Liver (tissue), 9 donors: Measurements from ENCODE around the gene PPP1R26. TPM values are rescaled to one million over a fixed set of nuclear protein-coding genes. Genes with fewer than 3 reads are reported as not detected.

Experiments used
- DNase-seq: peaks from one replicate; pipeline ENCODE4 v3.0.0-alpha.2; 2017; ENCODE audit warnings: low spot score
- H3K27ac ChIP-seq, 2 donors: one replicate each; pipeline ENCODE4 v1.7.0; 2013; ENCODE audit warnings: inconsistent platforms in 2 of 2, low read length in 2 of 2, control low read depth in 1 of 2, low read depth in 1 of 2, mild to moderate bottlenecking in 1 of 2
- H3K27me3 ChIP-seq, 4 donors: one replicate each; pipeline versions ENCODE4 v1.6.1 to v1.7.0; 2013; ENCODE audit warnings: low read length in 3 of 4, inconsistent platforms in 1 of 4, mild to moderate bottlenecking in 1 of 4, moderate library complexity in 1 of 4; ENCODE audit not compliant: control insufficient read depth in 4 of 4, insufficient read depth in 4 of 4
- H3K36me3 ChIP-seq, 4 donors: one replicate each; pipeline versions ENCODE4 v1.6.1 to v1.7.0; 2013; ENCODE audit warnings: low read length in 3 of 4, mild to moderate bottlenecking in 3 of 4, low read depth in 1 of 4, moderate library complexity in 1 of 4; ENCODE audit not compliant: control insufficient read depth in 4 of 4, insufficient read depth in 3 of 4
- H3K4me1 ChIP-seq, 4 donors: one replicate each; pipeline versions ENCODE4 v1.6.1 to v1.7.0; 2013; ENCODE audit warnings: low read length in 3 of 4, mild to moderate bottlenecking in 3 of 4, moderate library complexity in 1 of 4; ENCODE audit not compliant: control insufficient read depth in 4 of 4, insufficient read depth in 4 of 4
- H3K4me3 ChIP-seq, 3 donors: one replicate each; pipeline versions ENCODE4 v1.6.1 to v1.7.0; 2013; ENCODE audit warnings: low read length in 3 of 3, control low read depth in 1 of 3, low read depth in 1 of 3, mild to moderate bottlenecking in 1 of 3
- H3K9ac ChIP-seq, 2 donors: one replicate each; pipeline ENCODE4 v1.7.0; 2013; ENCODE audit warnings: low read length in 2 of 2, mild to moderate bottlenecking in 2 of 2, moderate library complexity in 2 of 2, control low read depth in 1 of 2, low read depth in 1 of 2
- H3K9me3 ChIP-seq, 4 donors: one replicate each; pipeline versions ENCODE4 v1.6.1 to v1.7.0; 2013; ENCODE audit warnings: low read length in 3 of 4; ENCODE audit not compliant: control insufficient read depth in 4 of 4
- CTCF ChIP-seq: fragments of 150-350 bp; IDR thresholded peaks from 2 replicates; pipeline ENCODE4 v1.5.1; 2017; ENCODE audit warnings: improper control_type of control experiment, low read depth, low read length; ENCODE audit not compliant: missing input control
- EGR1 ChIP-seq, 2 donors: IDR thresholded peaks; 2 replicates each; pipeline ENCODE4 v1.6.1; 2016 to 2018; ENCODE audit warnings: antibody characterized with exemption in 2 of 2, low read depth in 2 of 2
- FOXA1 ChIP-seq: IDR thresholded peaks from 2 replicates; pipeline ENCODE4 v1.6.1; 2016; ENCODE audit warnings: antibody characterized with exemption
- FOXA2 ChIP-seq: IDR thresholded peaks from 2 replicates; pipeline ENCODE4 v1.6.1; 2016; ENCODE audit warnings: antibody characterized with exemption
- GABPA ChIP-seq, 2 donors: IDR thresholded peaks in 1 of 2; conservative IDR thresholded peaks in 1 of 2; 2 replicates each; pipeline ENCODE4 v1.6.1; 2016; ENCODE audit warnings: antibody characterized with exemption in 2 of 2, mild to moderate bottlenecking in 1 of 2, moderate library complexity in 1 of 2
- HNF4A ChIP-seq, 2 donors: conservative IDR thresholded peaks; 2 replicates each; pipeline ENCODE4 v1.6.1; 2016; ENCODE audit warnings: antibody characterized with exemption in 2 of 2, mild to moderate bottlenecking in 2 of 2
- HNF4G ChIP-seq: IDR thresholded peaks from 2 replicates; pipeline ENCODE4 v1.6.1; 2016; ENCODE audit warnings: antibody characterized with exemption
- JUND ChIP-seq, 2 donors: IDR thresholded peaks; 2 replicates each; pipeline ENCODE4 v1.6.1; 2016; ENCODE audit warnings: antibody characterized with exemption in 2 of 2
- NR2F2 ChIP-seq: IDR thresholded peaks from 2 replicates; pipeline ENCODE4 v1.6.1; 2016; ENCODE audit warnings: antibody characterized with exemption
- RAD21 ChIP-seq, 2 donors: IDR thresholded peaks; 2 replicates each; pipeline ENCODE4 v1.6.1; 2016; ENCODE audit warnings: antibody characterized with exemption in 2 of 2, mild to moderate bottlenecking in 2 of 2
- REST ChIP-seq: IDR thresholded peaks from 2 replicates; pipeline ENCODE4 v1.6.1; 2016; ENCODE audit warnings: antibody characterized with exemption, mild to moderate bottlenecking
- RXRA ChIP-seq, 2 donors: IDR thresholded peaks; 2 replicates each; pipeline ENCODE4 v1.6.1; 2017 to 2018; ENCODE audit warnings: antibody characterized with exemption in 2 of 2, mild to moderate bottlenecking in 1 of 2
- SP1 ChIP-seq: IDR thresholded peaks from 2 replicates; pipeline ENCODE4 v1.6.1; 2018; ENCODE audit warnings: antibody characterized with exemption, mild to moderate bottlenecking
- TAF1 ChIP-seq: conservative IDR thresholded peaks from 2 replicates; pipeline ENCODE4 v1.6.1; 2016; ENCODE audit warnings: antibody characterized with exemption, mild to moderate bottlenecking
- YY1 ChIP-seq: IDR thresholded peaks from 2 replicates; pipeline ENCODE4 v1.6.1; 2016; ENCODE audit warnings: antibody characterized with exemption, mild to moderate bottlenecking
- WGBS: extraction: QIAGEN DNeasy Blood & Tissue Kit; methylation state at CpG from one replicate; pipeline ENCODE4 v1.1.7; 2013; 5-methylcytosine and 5-hydroxymethylcytosine counted together
- polyA plus RNA-seq, 2 donors: library from polyadenylated mRNA; stranded (reverse) in 1 of 2; unstranded in 1 of 2; fragments of 200-250 nt in 1 of 2; fragments of >200 nt in 1 of 2; fragmentation: Nextera tagmentation in 1 of 2; extraction: Ambion mirVana in 1 of 2; gene quantifications; one replicate each; pipeline versions ENCODE4 v1.2.1 to v1.2.3, GENCODE V29; 2013 to 2015
- total RNA-seq, 2 donors: library from RNA; depleted of rRNA; stranded (reverse); fragments of >200 nt; gene quantifications; one replicate each; pipeline ENCODE4 v1.2.3, GENCODE V29; 2014
- TF ChIP-seq, protein P1 (sequence below): IDR thresholded peaks from 2 replicates; pipeline ENCODE4 v1.6.1; 2016; ENCODE audit warnings: antibody characterized with exemption
- TF ChIP-seq, protein P2 (sequence below): IDR thresholded peaks from 2 replicates; pipeline ENCODE4 v1.6.1; 2016; ENCODE audit warnings: antibody characterized with exemption
- TF ChIP-seq, protein P3 (sequence below): IDR thresholded peaks from 2 replicates; pipeline ENCODE4 v1.6.1; 2016; ENCODE audit warnings: antibody characterized with exemption
- donor health status: healthy.
- donor health status: healthy.
- donor health status: healthy.
- donor health status: healthy.
- donor health status: healthy.

Gene PPP1R26
- total and polyA plus RNA-seq, 4 donors, result 1.5 to 9.5 (median 4.2) TPM

DNA sequence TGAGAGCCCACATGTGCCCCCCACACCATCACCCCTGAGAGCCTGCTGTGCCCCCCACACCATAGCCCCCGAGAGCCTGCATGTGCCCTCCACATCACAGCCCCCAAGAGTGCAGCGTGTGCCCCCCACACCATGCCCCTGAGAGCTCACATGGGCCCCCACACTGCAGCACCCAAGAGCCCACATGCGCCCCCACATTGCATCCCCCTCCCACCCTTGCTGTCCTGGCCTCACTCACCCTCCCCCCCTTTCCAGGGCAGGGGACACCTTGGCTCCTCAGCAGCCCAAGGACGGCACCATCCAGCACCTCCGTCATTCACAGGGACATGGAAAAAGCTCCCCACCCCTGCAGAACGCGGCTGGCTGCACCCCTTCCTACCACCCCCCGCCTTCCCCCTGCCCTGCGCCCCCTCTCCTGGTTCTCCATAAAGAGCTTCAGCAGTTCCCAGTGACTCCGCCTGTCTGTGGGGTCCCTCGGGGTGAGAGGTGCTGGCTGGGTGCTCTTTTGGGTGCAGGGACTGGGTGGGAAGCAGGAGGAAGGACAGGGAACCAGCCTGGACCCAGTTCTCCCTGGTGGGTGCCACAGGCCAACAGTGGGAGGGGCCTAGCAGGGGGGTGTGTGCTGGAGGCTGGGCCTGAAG lies 46.6 kb downstream of the PPP1R26 start:
- 73% methylated on average over 11 of the region's 11 CpGs for WGBS
- DNase-seq, result no peak
- TF ChIP-seq, protein P1, sequence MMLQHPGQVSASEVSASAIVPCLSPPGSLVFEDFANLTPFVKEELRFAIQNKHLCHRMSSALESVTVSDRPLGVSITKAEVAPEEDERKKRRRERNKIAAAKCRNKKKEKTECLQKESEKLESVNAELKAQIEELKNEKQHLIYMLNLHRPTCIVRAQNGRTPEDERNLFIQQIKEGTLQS, result no peak
- TF ChIP-seq CTCF (no peak), JUND (IDR thresholded peaks at IDR 0.05) (no peak), SP1 (no peak)
- H3K27me3 ChIP-seq, result peaks cover 0 to 6% (median 2%) of the 10 kb centered on the region in 4 donors
- H3K9me3 ChIP-seq, result peaks cover 0 to 2% (median 0%) of the 10 kb centered on the region in 4 donors
- H3K27ac ChIP-seq, result no peak overlapping the region
- H3K9ac ChIP-seq, result no peak overlapping the region
- no peak overlapping the region for H3K4me3 ChIP-seq
- no peaks in the 10 kb centered on the region for H3K36me3 ChIP-seq
- no peaks in the 10 kb centered on the region for H3K4me1 ChIP-seq

DNA sequence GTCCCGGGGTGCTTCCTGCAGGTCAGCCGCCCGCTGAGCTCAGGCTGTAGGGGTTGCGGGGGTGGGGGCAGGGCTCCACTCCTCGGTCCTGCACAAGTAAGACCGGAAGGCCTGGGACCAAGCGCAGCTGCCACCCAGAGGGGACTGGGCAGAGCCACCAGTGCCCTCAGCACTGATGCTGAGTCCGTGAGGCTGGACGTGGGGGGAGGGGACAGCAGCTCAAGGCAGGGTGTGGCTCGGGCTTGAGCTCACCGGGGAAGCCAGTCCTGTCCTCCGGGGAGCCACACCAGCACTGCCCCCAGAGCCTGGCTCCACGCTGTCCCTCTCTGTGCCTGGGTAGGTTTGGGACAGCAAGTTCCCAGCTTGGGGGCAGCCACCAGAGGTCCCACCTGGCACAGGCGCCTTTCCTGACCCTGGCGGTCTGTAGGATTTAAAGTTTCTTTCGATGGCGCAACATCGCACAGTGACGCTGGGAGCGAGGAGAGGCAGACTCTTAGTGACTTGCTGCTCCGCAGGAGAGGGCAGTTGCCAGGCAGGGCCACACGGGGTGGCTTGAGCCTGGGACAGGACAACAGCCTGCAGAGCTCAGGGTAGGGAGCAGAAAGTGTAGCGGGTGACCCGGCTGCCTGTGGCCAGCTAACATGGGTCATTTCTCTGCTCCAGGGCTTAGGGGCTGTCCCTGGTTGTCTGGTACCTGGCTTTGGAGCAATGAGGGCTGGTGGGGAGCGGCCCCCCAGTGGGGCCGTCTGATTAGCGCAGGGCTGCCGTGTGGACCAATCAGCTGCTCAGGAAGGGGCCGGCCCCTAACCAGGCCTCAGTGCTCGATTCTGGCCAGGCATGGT lies 47.4 kb downstream of the PPP1R26 start:
- Histone ChIP-seq H3K9ac (no peak overlapping the region), H3K9me3 (peaks cover 0 to 2% (median 0%) of the 10 kb centered on the region in 4 donors), H3K27me3 (peaks cover 0 to 6% (median 2%) of the 10 kb centered on the region in 4 donors), H3K4me3 (no peak overlapping the region), H3K36me3 (no peaks in the 10 kb centered on the region), H3K4me1 (no peaks in the 10 kb centered on the region), H3K27ac (no peak overlapping the region)
- TF ChIP-seq JUND (IDR thresholded peaks at IDR 0.05) (no peak), REST (no peak), HNF4G (no peak), RXRA (IDR thresholded peaks at IDR 0.05) (no peak), RAD21 (IDR thresholded peaks at IDR 0.05) (no peak), CTCF (no peak), FOXA2 (no peak), NR2F2 (no peak), EGR1 (IDR thresholded peaks at IDR 0.05; ENCODE audit: low read depth in 2 of 2) (no peak), TAF1 (no peak), HNF4A (conservative IDR thresholded peaks at IDR 0.05) (no peak), FOXA1 (no peak), SP1 (no peak), YY1 (no peak), GABPA (IDR thresholded peaks at IDR 0.05 in 1 of 2, conservative IDR thresholded peaks at IDR 0.05 in 1 of 2) (no peak)
- TF ChIP-seq, protein P2, sequence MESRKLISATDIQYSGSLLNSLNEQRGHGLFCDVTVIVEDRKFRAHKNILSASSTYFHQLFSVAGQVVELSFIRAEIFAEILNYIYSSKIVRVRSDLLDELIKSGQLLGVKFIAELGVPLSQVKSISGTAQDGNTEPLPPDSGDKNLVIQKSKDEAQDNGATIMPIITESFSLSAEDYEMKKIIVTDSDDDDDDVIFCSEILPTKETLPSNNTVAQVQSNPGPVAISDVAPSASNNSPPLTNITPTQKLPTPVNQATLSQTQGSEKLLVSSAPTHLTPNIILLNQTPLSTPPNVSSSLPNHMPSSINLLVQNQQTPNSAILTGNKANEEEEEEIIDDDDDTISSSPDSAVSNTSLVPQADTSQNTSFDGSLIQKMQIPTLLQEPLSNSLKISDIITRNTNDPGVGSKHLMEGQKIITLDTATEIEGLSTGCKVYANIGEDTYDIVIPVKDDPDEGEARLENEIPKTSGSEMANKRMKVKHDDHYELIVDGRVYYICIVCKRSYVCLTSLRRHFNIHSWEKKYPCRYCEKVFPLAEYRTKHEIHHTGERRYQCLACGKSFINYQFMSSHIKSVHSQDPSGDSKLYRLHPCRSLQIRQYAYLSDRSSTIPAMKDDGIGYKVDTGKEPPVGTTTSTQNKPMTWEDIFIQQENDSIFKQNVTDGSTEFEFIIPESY, result no peak
- TF ChIP-seq, protein P1, result no peak
- TF ChIP-seq, protein P3, sequence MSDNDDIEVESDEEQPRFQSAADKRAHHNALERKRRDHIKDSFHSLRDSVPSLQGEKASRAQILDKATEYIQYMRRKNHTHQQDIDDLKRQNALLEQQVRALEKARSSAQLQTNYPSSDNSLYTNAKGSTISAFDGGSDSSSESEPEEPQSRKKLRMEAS, result no peak
- DNase-seq, result no peak
- WGBS, result 68% methylated on average over 30 of the region's 30 CpGs
